SK-N-SH treated with all-trans-retinoic acid at 6 μM for 48 hours (cell line): ENCODE measurements around the gene RMND5B.

ENCODE experiments used
- ARNTL ChIP-seq: fragments of 450-650 bp; formaldehyde crosslinking; IDR thresholded peaks from 2 replicates; pipeline ENCODE4 v1.5.0; 2020; ENCODE audit warnings: low read depth, mild to moderate bottlenecking, moderate library complexity, borderline replicate concordance
- BACH2 ChIP-seq: fragments of 250-450 bp; sonication (Bioruptor Pico); IDR thresholded peaks from 2 replicates; pipeline ENCODE4 v1.9.0; 2021; ENCODE audit warnings: mild to moderate bottlenecking, borderline replicate concordance
- CSDC2 ChIP-seq: fragments of 250-450 bp; sonication (Bioruptor Pico); IDR thresholded peaks from 2 replicates; pipeline ENCODE4 v1.5.0; 2020; ENCODE audit warnings: mild to moderate bottlenecking, moderate library complexity
- POU6F1 ChIP-seq: fragments of 250-450 bp; sonication (Bioruptor Pico); IDR thresholded peaks from 2 replicates; pipeline ENCODE4 v1.8.0; 2021; ENCODE audit warnings: low read depth, mild to moderate bottlenecking, moderate library complexity, borderline replicate concordance
- RARB ChIP-seq: fragments of 250-450 bp; sonication (Bioruptor Pico); IDR thresholded peaks from 2 replicates; pipeline ENCODE4 v1.8.0; 2021; ENCODE audit warnings: mild to moderate bottlenecking, moderate library complexity
- TCF4 ChIP-seq: fragments of 250-450 bp; sonication (Bioruptor Pico); IDR thresholded peaks from 2 replicates; pipeline ENCODE4 v1.8.0; 2021; ENCODE audit warnings: mild to moderate bottlenecking, moderate library complexity, borderline replicate concordance
- ZFP3 ChIP-seq: fragments of 250-450 bp; sonication (Bioruptor Pico); IDR thresholded peaks from 2 replicates; pipeline ENCODE4 v1.5.0; 2020; ENCODE audit warnings: mild to moderate bottlenecking, moderate library complexity
- ZFP30 ChIP-seq: fragments of 450-650 bp; formaldehyde crosslinking; IDR thresholded peaks from 2 replicates; pipeline ENCODE4 v1.5.0; 2022; ENCODE audit warnings: mild to moderate bottlenecking, moderate library complexity
- ZNF565 ChIP-seq: fragments of 450-650 bp; formaldehyde crosslinking; conservative IDR thresholded peaks from 2 replicates; pipeline ENCODE4 v1.5.0; 2020; ENCODE audit warnings: low read depth, mild to moderate bottlenecking, moderate library complexity
- ZNF8 ChIP-seq: fragments of 450-650 bp; formaldehyde crosslinking; IDR thresholded peaks from 2 replicates; pipeline ENCODE4 v1.5.0; 2020; ENCODE audit warnings: mild to moderate bottlenecking, moderate library complexity
- TF ChIP-seq, protein P1 (sequence below): fragments of 250-450 bp; sonication (Bioruptor Pico); IDR thresholded peaks from 2 replicates; pipeline ENCODE4 v1.5.0; 2020; ENCODE audit warnings: mild to moderate bottlenecking, moderate library complexity
- TF ChIP-seq, protein P2 (sequence below): fragments of 250-450 bp; sonication (Bioruptor Pico); IDR thresholded peaks from 2 replicates; pipeline ENCODE4 v1.5.1; 2021; ENCODE audit warnings: mild to moderate bottlenecking, moderate library complexity

DNA sequence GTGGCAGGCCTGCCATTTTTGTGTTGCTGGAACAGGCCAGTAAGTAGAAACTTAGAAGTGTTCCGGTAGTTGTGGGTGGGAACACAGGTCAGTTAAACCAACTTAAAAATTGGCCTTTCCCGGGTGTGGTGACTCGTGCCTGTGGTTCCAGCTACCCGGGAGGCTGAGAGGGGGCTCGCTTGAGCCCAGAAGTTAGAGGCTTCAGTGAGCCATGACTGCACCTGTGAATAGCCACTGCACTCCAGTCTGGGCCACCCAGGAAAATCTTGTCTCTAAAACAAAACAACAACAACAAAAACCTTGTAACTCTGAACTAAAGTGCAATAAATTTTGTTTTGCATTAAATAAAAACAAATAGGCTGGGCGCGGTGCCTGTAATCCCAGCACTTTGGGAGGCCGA lies 24.3 kb downstream of the RMND5B start:
- TF ChIP-seq, protein P1, sequence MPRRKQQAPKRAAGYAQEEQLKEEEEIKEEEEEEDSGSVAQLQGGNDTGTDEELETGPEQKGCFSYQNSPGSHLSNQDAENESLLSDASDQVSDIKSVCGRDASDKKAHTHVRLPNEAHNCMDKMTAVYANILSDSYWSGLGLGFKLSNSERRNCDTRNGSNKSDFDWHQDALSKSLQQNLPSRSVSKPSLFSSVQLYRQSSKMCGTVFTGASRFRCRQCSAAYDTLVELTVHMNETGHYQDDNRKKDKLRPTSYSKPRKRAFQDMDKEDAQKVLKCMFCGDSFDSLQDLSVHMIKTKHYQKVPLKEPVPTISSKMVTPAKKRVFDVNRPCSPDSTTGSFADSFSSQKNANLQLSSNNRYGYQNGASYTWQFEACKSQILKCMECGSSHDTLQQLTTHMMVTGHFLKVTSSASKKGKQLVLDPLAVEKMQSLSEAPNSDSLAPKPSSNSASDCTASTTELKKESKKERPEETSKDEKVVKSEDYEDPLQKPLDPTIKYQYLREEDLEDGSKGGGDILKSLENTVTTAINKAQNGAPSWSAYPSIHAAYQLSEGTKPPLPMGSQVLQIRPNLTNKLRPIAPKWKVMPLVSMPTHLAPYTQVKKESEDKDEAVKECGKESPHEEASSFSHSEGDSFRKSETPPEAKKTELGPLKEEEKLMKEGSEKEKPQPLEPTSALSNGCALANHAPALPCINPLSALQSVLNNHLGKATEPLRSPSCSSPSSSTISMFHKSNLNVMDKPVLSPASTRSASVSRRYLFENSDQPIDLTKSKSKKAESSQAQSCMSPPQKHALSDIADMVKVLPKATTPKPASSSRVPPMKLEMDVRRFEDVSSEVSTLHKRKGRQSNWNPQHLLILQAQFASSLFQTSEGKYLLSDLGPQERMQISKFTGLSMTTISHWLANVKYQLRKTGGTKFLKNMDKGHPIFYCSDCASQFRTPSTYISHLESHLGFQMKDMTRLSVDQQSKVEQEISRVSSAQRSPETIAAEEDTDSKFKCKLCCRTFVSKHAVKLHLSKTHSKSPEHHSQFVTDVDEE (CRISPR knock-in tag) = no peak
- TF ChIP-seq ZFP30 (no peak), ARNTL (no peak), POU6F1 (CRISPR knock-in tag) (no peak), BACH2 (CRISPR knock-in tag) (no peak), ZNF565 (no peak), CSDC2 (CRISPR knock-in tag) (no peak), ZFP3 (CRISPR knock-in tag) (no peak), TCF4 (CRISPR knock-in tag) (no peak), ZNF8 (no peak), RARB (no peak)
- TF ChIP-seq, protein P2, sequence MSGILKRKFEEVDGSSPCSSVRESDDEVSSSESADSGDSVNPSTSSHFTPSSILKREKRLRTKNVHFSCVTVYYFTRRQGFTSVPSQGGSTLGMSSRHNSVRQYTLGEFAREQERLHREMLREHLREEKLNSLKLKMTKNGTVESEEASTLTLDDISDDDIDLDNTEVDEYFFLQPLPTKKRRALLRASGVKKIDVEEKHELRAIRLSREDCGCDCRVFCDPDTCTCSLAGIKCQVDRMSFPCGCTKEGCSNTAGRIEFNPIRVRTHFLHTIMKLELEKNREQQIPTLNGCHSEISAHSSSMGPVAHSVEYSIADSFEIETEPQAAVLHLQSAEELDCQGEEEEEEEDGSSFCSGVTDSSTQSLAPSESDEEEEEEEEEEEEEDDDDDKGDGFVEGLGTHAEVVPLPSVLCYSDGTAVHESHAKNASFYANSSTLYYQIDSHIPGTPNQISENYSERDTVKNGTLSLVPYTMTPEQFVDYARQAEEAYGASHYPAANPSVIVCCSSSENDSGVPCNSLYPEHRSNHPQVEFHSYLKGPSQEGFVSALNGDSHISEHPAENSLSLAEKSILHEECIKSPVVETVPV = no peak
